Renal pelvis (tissue), 4 donors: ENCODE measurements around the gene SBNO2. TPM values are rescaled to one million over a fixed set of nuclear protein-coding genes. Genes with fewer than 3 reads are reported as not detected.
A peak's percentile ranks its signal among the peaks of the same experiment; 100 is the strongest.

ENCODE experiments used
- DNase-seq: peaks from one replicate; pipeline ENCODE4 v3.0.0-alpha.2; 2013
- polyA plus RNA-seq, 3 donors: library from polyadenylated mRNA; unstranded; fragments of 120-200 nt; gene quantifications; one replicate each; pipeline ENCODE4 v1.2.1, GENCODE V29; 2013; ENCODE audit not compliant: insufficient read length in 3 of 3

The SBNO2 gene
- polyA plus RNA-seq, 3 donors, result 18.1 to 22.1 (median 20.2) TPM

- DNase-seq, result no peak
These were observed 18.4 kb downstream of the SBNO2 start for GRCh38 chr19:1155352-1156304.

DNA sequence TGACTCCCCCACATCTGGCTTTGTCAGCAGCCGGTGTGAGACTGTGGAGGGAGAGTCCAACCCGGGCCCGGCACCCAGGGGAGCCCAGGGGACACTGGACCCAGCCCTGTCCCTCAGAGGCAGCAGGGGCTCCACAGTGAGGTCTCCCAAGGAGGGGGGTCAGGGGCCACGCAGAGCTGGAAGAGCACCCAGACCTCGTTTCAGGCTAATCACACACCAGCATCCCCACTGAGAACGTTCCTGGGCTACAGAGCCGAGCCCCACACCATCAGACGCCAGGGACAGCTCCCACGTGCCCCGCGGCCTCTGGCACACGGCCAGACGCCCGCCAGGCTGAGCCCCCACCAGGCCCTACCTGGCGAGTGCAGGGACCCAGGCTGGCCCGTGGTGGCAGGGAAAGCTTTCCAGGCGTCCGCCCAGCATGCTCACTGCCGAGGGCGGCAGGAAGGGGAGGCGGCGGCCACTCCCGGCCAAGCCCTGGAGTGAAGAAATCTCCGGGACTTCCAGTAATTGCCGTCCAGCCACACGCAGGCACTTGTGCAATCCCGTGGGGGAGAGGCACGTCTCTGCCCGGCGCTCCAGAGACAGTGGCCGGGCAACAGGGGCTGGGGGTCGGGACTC, 19.2 kb downstream of the SBNO2 start:
- DNase-seq, result peak; percentile 54

- DNase-seq, result no peak
These were observed 20.0 kb downstream of the SBNO2 start for GRCh38 chr19:1153891-1154730.

- DNase-seq, result no peak
These were observed 22.0 kb downstream of the SBNO2 start for GRCh38 chr19:1151917-1152587.

DNA sequence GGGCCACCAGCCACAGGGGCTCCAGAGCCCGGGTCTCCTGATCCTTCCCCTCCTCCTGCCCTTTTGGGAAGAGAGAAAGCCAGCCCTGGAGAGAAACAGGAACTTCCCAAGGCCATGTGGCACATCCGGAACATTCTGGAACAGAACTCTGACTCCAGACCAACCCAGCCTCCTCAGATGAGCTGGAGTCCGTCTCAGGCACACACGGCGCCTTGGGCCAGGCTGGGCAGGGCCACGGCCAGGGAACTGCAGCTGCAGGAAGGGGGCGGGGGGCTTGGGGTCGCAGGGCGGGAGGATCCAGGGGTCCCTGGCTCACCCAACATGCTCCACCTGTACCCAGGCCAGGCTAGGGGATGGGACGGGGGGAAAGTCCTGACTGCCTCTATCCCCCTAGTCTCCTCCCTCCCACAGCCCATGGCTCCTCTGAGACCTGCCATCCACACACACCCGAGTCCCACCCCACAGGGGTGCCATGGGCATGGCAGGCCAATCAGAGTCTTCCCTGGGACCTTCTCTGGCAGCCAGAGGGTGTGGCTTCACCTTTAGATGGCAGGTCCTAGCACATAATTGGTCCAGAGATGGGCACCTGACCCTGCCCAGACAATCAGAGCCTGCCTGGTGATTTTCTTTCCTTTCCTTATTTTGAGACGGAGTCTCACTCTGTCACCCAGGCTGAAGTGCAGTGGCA, 22.9 kb downstream of the SBNO2 start:
- DNase-seq, result no peak

DNA sequence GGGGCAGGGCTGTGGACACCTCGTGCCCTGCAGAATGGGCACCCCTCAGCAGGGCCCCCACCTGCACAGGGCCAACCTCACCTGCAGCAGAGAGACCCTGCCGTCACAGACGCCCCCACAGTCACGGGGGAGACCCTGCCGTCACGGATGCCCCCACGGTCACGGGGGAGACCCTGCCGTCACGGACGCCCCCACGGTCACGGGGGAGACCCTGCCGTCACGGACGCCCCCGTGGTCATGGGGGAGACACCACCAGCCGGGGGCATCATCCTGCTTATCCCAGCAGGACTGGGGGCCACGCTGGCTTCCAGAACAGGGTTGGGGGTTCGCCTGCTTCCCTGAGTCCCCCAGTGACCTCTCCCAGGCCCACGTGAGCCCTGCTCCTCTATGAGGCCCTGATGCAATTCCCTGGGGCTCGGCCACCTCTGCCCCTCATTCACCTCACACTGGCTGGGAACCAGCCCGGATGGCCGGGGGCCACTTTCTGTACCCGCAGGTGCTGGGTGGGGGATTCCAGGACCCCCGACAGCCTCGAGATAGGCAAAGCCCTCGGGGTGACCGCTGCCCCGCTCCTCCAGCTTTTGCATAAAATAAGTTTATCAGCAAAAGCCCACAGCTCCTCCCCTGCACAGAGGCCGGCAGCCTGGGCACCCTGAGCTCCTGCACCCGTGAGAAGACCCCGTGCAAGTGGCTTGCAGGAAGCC, 23.6 kb downstream of the SBNO2 start:
- DNase-seq, result no peak

- no peak for DNase-seq
These were observed 24.6 kb downstream of the SBNO2 start for GRCh38 chr19:1149259-1150045.

DNA sequence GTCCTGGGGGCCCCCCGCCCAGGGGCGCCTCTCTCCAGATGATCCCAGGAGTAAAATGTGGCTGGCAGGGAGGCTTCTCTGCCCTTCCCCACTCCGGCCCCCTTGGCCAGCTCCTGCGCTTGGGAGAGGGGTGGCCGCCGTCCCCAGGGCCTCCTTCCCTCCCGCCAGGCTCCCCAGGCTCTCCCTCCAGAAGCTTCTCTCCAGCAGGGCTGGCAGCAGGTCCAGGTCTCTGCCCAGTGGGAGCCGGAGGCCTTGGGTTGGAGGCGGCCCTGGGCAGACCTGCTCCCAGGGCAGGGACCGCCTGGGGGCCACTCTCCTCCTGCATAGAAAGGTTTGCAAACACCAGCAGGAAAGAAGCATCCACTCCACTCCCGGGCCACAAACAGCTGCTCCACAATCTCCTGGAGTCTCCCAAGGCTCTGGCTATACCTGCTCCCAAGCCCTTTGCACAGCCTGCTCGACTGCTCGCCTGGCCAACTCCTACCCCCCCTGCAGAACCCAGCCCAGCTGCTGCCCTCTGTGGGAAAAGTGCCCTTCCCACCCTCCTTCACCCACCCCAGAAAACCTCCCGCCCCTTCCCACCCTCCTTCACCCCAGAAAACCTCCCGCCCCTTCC, 26.0 kb downstream of the SBNO2 start:
- no peak for DNase-seq

DNA sequence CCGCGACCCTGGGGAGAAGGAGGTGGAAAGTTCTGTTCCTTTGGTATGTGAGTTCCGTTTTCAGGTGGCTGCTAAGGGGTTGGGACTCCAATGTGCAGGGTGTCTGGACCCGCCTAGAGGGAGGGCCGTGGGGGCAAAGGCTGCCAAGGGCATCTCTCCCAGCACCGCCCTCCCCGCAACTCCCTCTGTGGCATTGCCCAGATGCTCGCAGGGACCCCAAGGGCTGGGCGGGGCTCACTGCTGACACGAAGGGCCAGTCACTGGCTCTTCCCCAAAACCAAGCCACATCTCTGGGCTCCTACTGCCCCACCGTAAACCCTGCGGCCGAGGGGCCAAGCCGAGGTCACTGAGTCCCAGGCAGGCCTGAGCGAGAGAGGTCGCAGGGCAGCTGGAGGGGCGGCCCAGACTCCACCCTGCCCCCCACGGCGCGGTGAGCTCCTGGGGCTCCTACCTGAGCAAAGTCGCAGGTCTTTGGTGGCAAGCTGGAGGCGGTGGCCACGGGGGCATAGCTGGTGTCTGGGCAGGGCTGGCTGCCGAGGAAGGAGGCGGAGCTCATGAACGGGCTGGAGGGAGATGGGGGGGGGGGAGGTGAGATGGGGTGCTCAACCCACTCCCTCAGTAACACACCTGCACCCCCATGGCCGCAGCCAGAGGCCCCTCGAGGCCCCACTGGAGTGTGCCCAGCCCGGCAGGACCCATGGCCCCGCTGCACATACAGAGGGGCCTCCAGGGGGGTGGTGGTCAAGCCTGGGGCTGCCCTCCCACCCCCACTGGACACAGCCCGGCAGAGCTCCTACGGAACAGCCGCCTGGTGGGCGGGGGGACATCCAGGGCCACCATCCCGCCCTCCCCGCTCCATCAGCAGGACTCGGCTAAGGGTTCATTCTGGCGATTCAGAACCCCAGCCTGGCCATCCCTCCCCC, 26.9 kb downstream of the SBNO2 start:
- no peak for DNase-seq

DNA sequence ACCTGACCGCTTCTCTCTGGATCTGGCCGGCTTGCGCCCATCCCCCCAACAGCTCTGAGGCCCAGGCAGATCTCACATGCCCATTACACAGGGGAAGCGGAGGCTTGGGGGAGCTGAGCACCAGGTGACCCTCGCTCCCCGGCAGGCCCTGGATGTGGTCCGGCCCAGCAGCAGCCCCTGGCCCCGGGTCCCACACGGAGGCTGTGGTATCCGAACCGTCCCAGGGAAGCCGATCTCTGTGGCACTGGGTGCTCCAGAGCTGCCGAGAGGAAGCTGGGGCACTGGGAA, 27.7 kb downstream of the SBNO2 start:
- DNase-seq, result no peak

DNA sequence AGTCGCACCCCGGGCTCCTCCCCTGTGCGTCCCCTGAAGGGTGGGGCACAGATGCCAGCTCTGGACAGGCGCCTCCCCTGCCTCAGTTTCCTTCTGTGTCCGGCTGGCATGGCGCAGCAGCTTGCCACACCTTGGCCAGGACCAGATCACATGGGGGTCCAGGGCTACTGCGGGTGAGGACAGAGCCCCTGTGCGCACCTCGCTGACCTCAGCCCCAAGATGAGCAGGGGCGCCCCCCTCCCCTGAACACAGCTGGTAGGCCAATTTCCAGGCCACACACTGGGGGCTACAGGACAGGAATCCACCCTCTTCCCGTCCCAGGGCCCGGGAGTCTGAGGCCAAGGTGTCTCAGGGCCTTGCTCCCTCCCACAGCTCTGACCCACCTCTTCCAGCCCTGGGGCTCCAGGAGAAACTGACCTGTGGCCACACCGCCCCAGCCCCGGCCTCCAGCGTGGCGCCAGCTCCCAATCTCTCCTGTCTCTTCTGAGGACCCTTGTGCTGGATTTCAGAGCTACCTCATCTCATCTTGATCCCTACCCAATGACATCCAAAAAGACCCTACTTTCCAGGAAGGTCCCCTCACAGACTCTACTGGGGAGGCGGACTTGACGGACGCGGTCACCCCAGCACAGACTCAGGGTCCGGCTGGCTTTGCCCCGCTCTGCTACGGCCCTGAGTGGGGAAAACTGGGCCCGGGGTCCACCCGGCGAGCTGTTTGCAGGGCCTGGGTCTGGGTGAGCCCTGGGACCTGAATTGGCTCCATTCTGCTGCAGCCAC, 28.2 kb downstream of the SBNO2 start:
- DNase-seq, result no peak

GRCh38 chr19:1144741-1145140, 29.3 kb downstream of the SBNO2 start:
- no peak for DNase-seq

DNA sequence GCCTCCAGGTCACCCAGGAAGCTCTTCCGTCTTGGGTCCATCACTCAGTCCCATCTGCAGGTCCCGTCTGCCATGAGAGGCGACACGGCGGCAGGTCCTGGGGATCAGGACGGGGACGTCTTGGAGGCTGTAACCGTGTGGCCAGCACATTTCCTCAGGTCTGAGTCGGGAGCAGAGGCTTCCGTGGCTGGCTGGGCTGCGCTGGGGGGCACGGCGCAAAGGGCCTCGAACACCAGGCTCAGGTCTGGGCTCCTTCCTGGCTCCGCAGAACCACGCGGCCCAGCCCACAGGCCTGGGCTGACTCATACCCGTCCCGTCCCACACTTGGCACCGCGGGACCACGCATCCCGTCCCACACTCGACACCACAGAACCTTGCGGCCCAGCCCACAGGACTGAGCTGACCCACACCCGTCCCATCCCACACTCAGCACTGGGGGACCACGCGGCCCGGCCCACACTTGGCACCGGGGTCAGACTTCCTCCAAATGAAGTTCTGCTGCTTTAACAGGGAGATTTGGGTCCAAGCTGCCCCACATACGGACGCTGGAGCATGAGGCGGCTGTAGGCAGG, 30.2 kb downstream of the SBNO2 start:
- no peak for DNase-seq

DNA sequence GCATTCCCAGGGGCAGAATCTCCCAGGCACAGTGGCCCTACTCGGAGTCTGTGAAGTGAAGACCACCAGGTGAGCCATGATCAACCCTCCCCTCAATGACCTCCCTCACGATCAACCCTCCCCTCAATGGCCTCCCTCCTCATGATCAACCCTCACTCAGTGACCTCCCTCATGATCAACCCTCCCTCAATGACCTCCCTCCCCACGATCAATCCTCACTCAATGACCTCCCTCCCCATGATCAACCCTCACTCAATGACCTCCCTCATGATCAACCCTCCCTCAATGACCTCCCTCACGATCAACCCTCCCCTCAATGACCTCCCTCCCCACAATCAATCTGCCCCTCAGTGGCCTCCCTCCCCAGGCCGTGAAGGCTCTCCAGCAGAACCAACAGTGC, 32.1 kb downstream of the SBNO2 start:
- DNase-seq, result no peak

DNA sequence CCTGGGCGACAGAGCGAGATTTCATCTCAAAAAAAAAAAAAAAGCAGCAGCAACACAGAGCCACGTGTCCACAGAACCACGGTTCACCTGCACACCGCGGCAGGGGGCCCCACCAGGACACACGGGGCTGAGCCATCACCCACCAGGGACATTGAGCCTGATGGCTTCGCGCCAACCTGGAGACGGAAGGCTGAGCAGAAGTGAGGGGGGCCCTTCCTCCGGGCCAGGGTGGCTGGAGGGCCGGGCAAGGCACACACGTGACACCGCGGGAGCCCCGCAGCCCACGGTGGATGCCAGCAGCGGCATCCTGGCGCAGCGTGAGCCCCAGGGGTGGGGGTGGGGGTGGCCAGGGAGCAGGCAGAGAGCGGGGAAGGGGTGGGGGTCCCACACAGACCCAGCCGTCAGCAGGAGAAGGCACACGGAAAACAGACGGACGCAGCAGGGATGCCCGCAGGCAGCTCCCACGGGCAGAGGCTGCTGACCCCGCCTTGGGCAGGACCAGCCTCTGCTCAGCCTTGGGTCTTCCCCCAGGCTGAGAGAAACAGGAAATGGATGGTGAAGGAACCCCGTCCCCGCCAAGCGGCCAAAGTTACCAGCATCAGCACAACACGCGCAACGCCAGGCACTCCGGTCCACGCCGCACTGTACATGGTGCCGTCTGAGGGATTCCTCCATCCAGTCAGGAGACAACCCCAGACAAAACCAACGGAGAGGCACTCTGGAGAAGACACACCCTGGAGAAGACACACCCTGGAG, 33.6 kb downstream of the SBNO2 start:
- DNase-seq, result no peak

- no peak for DNase-seq
These were observed 34.9 kb downstream of the SBNO2 start for GRCh38 chr19:1139126-1139525.
